DMS79 (cell line): ENCODE data around the gene ZNF804A.
"Not testable (repeated sequence)": the region's sequence is repeated elsewhere in the genome, so short reads cannot be mapped to it uniquely, and the experiment has no call there.

Experiments used
- DNase-seq: peaks from one replicate; lab custom pipeline; 2025; lab: John Stamatoyannopoulos, UW

The ZNF804A gene

GRCh38 chr2:184830531-184830930, 232.2 kb downstream of the ZNF804A start:
- no peak for DNase-seq

- DNase-seq = no peak
Measured at GRCh38 chr2:184834699-184835397, 236.5 kb downstream of the ZNF804A start.

GRCh38 chr2:184835398-184835715, 237.0 kb downstream of the ZNF804A start:
- no peak for DNase-seq

GRCh38 chr2:184847331-184847730, 249.0 kb downstream of the ZNF804A start:
- DNase-seq = no peak

GRCh38 chr2:184849516-184849915, 251.2 kb downstream of the ZNF804A start:
- DNase-seq = no peak

GRCh38 chr2:184851576-184851975, 253.2 kb downstream of the ZNF804A start:
- DNase-seq = no peak

GRCh38 chr2:184859187-184859586, 260.9 kb downstream of the ZNF804A start:
- DNase-seq = no peak

GRCh38 chr2:184860744-184861143, 262.4 kb downstream of the ZNF804A start:
- DNase-seq = no peak

- no peak for DNase-seq
Measured at GRCh38 chr2:184875212-184875611, 276.9 kb downstream of the ZNF804A start.

GRCh38 chr2:184875911-184876310, 277.6 kb downstream of the ZNF804A start:
- DNase-seq = no peak

GRCh38 chr2:184877909-184878308, 279.6 kb downstream of the ZNF804A start:
- no peak for DNase-seq

GRCh38 chr2:184879671-184880070, 281.3 kb downstream of the ZNF804A start:
- no peak for DNase-seq

GRCh38 chr2:184886585-184886984, 288.3 kb downstream of the ZNF804A start:
- DNase-seq = not testable (repeated sequence)

- DNase-seq = no peak
Measured at GRCh38 chr2:184890311-184890710, 292.0 kb downstream of the ZNF804A start.

GRCh38 chr2:184904991-184905390, 306.7 kb downstream of the ZNF804A start:
- no peak for DNase-seq

GRCh38 chr2:184906160-184906559, 307.8 kb downstream of the ZNF804A start:
- DNase-seq = no peak

GRCh38 chr2:184906709-184907108, 308.4 kb downstream of the ZNF804A start:
- DNase-seq = no peak

- DNase-seq = no peak
Measured at GRCh38 chr2:184908966-184909365, 310.6 kb downstream of the ZNF804A start.

GRCh38 chr2:184920451-184920965, 322.2 kb downstream of the ZNF804A start:
- DNase-seq = no peak

GRCh38 chr2:184921676-184922075, 323.3 kb downstream of the ZNF804A start:
- DNase-seq = no peak

- no peak for DNase-seq
Measured at GRCh38 chr2:184923751-184924150, 325.4 kb downstream of the ZNF804A start.

GRCh38 chr2:184927040-184927439, 328.7 kb downstream of the ZNF804A start:
- DNase-seq = no peak

- DNase-seq = no peak
Measured at GRCh38 chr2:184936761-184937160, 338.4 kb downstream of the ZNF804A start.
